ENCODE results near the gene IL1RL1. TPM values are rescaled to one million over a fixed set of nuclear protein-coding genes. Genes with fewer than 3 reads are reported as not detected.

The IL1RL1 gene
- polyA plus RNA-seq, 1 of the 3 experiments (the other 2 are of a cell fraction): not detected

- Histone ChIP-seq H3K79me2 (ENCODE audit: insufficient read depth) (no peaks in the 10 kb centered on the region), H3K9ac (no peak overlapping the region), H3K36me3 (replicated peaks in 1 of 2; ENCODE audit: control insufficient read depth in 1 of 2, insufficient read depth in 2 of 2, low read length in 1 of 2) (no peaks in the 10 kb centered on the region), H2AFZ (ENCODE audit: low read depth) (no peak overlapping the region), H3K27ac (ENCODE audit: low read depth in 2 of 2, low read length in 1 of 2) (no peak overlapping the region), H4K20me1 (ENCODE audit: insufficient read depth) (no peaks in the 10 kb centered on the region), H3K4me3 (ENCODE audit: low read depth in 2 of 2, low read length in 1 of 2) (no peak overlapping the region), H3K9me2 (no peaks in the 10 kb centered on the region), H3K9me3 (no peaks in the 10 kb centered on the region), H3K27me3 (ENCODE audit: insufficient read depth) (no peaks in the 10 kb centered on the region), H3K4me1 (ENCODE audit: control insufficient read depth in 1 of 2, insufficient read depth in 2 of 2, low read depth in 1 of 2, low read length in 1 of 2) (no peaks in the 10 kb centered on the region), H3K4me2 (no peak overlapping the region), H3F3A (replicated peaks; ENCODE audit: insufficient read depth) (no peaks in the 10 kb centered on the region)
- TF ChIP-seq MAX (IDR thresholded peaks at IDR 0.05; ENCODE audit: low read depth) (no peak), PBX3 (IDR thresholded peaks at IDR 0.05) (no peak)
- TF ChIP-seq, protein P1, sequence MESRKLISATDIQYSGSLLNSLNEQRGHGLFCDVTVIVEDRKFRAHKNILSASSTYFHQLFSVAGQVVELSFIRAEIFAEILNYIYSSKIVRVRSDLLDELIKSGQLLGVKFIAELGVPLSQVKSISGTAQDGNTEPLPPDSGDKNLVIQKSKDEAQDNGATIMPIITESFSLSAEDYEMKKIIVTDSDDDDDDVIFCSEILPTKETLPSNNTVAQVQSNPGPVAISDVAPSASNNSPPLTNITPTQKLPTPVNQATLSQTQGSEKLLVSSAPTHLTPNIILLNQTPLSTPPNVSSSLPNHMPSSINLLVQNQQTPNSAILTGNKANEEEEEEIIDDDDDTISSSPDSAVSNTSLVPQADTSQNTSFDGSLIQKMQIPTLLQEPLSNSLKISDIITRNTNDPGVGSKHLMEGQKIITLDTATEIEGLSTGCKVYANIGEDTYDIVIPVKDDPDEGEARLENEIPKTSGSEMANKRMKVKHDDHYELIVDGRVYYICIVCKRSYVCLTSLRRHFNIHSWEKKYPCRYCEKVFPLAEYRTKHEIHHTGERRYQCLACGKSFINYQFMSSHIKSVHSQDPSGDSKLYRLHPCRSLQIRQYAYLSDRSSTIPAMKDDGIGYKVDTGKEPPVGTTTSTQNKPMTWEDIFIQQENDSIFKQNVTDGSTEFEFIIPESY (IDR thresholded peaks at IDR 0.05; ENCODE audit: borderline replicate concordance, low read depth): no peak
- ChIA-PET POLR2A (no interaction called here), CTCF (no interaction called here)
- 0% methylated on average over 1 of the region's 1 CpG for WGBS (ENCODE audit: low lambda C conversion rate)
- DNase-seq: no peak
These were observed 74.2 kb downstream of the IL1RL1 start for GRCh38 chr2:102385522-102385921.

- no peak for DNase-seq
- no peaks in the 10 kb centered on the region for H4K20me1 ChIP-seq (ENCODE audit: insufficient read depth)
- CTCF ChIA-PET: no interaction called here
- H3K36me3 ChIP-seq (replicated peaks in 1 of 2; ENCODE audit: control insufficient read depth in 1 of 2, insufficient read depth in 2 of 2, low read length in 1 of 2): no peaks in the 10 kb centered on the region
- H3K9ac ChIP-seq: no peak overlapping the region
- H3K4me1 ChIP-seq (ENCODE audit: control insufficient read depth in 1 of 2, insufficient read depth in 2 of 2, low read depth in 1 of 2, low read length in 1 of 2): no peaks in the 10 kb centered on the region
- no peak overlapping the region for H2AFZ ChIP-seq (ENCODE audit: low read depth)
- no peak overlapping the region for H3K27ac ChIP-seq (ENCODE audit: low read depth in 2 of 2, low read length in 1 of 2)
- no peaks in the 10 kb centered on the region for H3F3A ChIP-seq (replicated peaks; ENCODE audit: insufficient read depth)
- H3K4me2 ChIP-seq: no peak overlapping the region
- 0% methylated on average over 3 of the region's 3 CpGs for WGBS (ENCODE audit: low lambda C conversion rate)
- H3K4me3 ChIP-seq (ENCODE audit: low read depth in 2 of 2, low read length in 1 of 2): no peak overlapping the region
- POLR2A ChIA-PET: no interaction called here
- H3K27me3 ChIP-seq (ENCODE audit: insufficient read depth): no peaks in the 10 kb centered on the region
- H3K79me2 ChIP-seq (ENCODE audit: insufficient read depth): no peaks in the 10 kb centered on the region
- H3K9me2 ChIP-seq: no peaks in the 10 kb centered on the region
- H3K9me3 ChIP-seq: no peaks in the 10 kb centered on the region
- TF ChIP-seq POLR2AphosphoS5 (IDR thresholded peaks at IDR 0.05; ENCODE audit: low read depth, low read length) (no peak), MAX (IDR thresholded peaks at IDR 0.05; ENCODE audit: low read depth) (no peak), FOSL2 (IDR thresholded peaks at IDR 0.05; ENCODE audit: borderline replicate concordance, low read depth) (no peak), RCOR1 (IDR thresholded peaks at IDR 0.05; ENCODE audit: low read length) (no peak), USF2 (IDR thresholded peaks at IDR 0.05; ENCODE audit: borderline replicate concordance, low read depth, low read length) (no peak), RXRA (IDR thresholded peaks at IDR 0.05; ENCODE audit: borderline replicate concordance, low read depth) (no peak), TAF1 (IDR thresholded peaks at IDR 0.05; ENCODE audit: borderline replicate concordance, low read depth, low read length) (no peak), CHD2 (IDR thresholded peaks at IDR 0.05; ENCODE audit: low read length, partially characterized antibody) (no peak), SIN3A (IDR thresholded peaks at IDR 0.05; ENCODE audit: borderline replicate concordance, low read depth, low read length) (no peak), GATA2 (CRISPR knock-in tag; IDR thresholded peaks at IDR 0.05) (no peak), PBX3 (IDR thresholded peaks at IDR 0.05) (no peak), FOXJ3 (CRISPR knock-in tag; IDR thresholded peaks at IDR 0.05) (no peak)
- TF ChIP-seq, protein P1 (IDR thresholded peaks at IDR 0.05; ENCODE audit: borderline replicate concordance, low read depth): no peak
- TF ChIP-seq, protein P2, sequence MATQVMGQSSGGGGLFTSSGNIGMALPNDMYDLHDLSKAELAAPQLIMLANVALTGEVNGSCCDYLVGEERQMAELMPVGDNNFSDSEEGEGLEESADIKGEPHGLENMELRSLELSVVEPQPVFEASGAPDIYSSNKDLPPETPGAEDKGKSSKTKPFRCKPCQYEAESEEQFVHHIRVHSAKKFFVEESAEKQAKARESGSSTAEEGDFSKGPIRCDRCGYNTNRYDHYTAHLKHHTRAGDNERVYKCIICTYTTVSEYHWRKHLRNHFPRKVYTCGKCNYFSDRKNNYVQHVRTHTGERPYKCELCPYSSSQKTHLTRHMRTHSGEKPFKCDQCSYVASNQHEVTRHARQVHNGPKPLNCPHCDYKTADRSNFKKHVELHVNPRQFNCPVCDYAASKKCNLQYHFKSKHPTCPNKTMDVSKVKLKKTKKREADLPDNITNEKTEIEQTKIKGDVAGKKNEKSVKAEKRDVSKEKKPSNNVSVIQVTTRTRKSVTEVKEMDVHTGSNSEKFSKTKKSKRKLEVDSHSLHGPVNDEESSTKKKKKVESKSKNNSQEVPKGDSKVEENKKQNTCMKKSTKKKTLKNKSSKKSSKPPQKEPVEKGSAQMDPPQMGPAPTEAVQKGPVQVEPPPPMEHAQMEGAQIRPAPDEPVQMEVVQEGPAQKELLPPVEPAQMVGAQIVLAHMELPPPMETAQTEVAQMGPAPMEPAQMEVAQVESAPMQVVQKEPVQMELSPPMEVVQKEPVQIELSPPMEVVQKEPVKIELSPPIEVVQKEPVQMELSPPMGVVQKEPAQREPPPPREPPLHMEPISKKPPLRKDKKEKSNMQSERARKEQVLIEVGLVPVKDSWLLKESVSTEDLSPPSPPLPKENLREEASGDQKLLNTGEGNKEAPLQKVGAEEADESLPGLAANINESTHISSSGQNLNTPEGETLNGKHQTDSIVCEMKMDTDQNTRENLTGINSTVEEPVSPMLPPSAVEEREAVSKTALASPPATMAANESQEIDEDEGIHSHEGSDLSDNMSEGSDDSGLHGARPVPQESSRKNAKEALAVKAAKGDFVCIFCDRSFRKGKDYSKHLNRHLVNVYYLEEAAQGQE (IDR thresholded peaks at IDR 0.05; ENCODE audit: low read depth, low read length): no peak
These were observed 74.6 kb downstream of the IL1RL1 start for GRCh38 chr2:102386004-102386403.

Measured in SK-N-SH (cell line).